ENCODE results near the gene ATG10. TPM values are rescaled to one million over a fixed set of nuclear protein-coding genes. Genes with fewer than 3 reads are reported as not detected.

The ATG10 gene
- polyA plus RNA-seq, 5 donors: 10.3 to 15.3 (median 11.6) TPM

- DNase-seq: peak in 1 of 2 donors; percentile 45
These were observed 192.6 kb downstream of the ATG10 start for GRCh38 chr5:82164176-82164976.

- DNase-seq: peak in 1 of 2 donors; percentile 29
These were observed 193.3 kb downstream of the ATG10 start for GRCh38 chr5:82164977-82165713.

GRCh38 chr5:82165740-82166530, 194.1 kb downstream of the ATG10 start:
- peak; percentile 86 to 92 for DNase-seq

GRCh38 chr5:82167372-82167935, 195.6 kb downstream of the ATG10 start:
- peak; percentile 80 to 86 for DNase-seq

- no peak for DNase-seq
These were observed 196.5 kb downstream of the ATG10 start for GRCh38 chr5:82168294-82168693.

- DNase-seq: no peak
These were observed 198.1 kb downstream of the ATG10 start for GRCh38 chr5:82169892-82170291.

- peak; percentile 59 to 74 for DNase-seq
These were observed 202.5 kb downstream of the ATG10 start for GRCh38 chr5:82174128-82174918.

GRCh38 chr5:82174919-82175219, 203.0 kb downstream of the ATG10 start:
- DNase-seq: no peak

- DNase-seq: no peak
These were observed 204.4 kb downstream of the ATG10 start for GRCh38 chr5:82176115-82176814.

GRCh38 chr5:82178378-82178777, 206.6 kb downstream of the ATG10 start:
- DNase-seq: no peak

- DNase-seq: no peak
These were observed 210.8 kb downstream of the ATG10 start for GRCh38 chr5:82182662-82183061.

GRCh38 chr5:82183828-82184227, 212.0 kb downstream of the ATG10 start:
- DNase-seq: no peak

- no peak for DNase-seq
These were observed 214.0 kb downstream of the ATG10 start for GRCh38 chr5:82185851-82186250.

- no peak for DNase-seq
These were observed 225.7 kb downstream of the ATG10 start for GRCh38 chr5:82197550-82197949.

GRCh38 chr5:82204567-82204966, 232.7 kb downstream of the ATG10 start:
- DNase-seq: no peak

GRCh38 chr5:82205005-82205404, 233.2 kb downstream of the ATG10 start:
- no peak for DNase-seq

- DNase-seq: no peak
These were observed 236.5 kb downstream of the ATG10 start for GRCh38 chr5:82208371-82208770.

GRCh38 chr5:82211855-82212572, 240.2 kb downstream of the ATG10 start:
- DNase-seq: no peak

- DNase-seq: no peak
These were observed 246.1 kb downstream of the ATG10 start for GRCh38 chr5:82217917-82218316.
